NCI-H2171 treated with DMSO at 0.1 percent for 48 hours (cell line): Measurements from ENCODE around the gene PHPT1.

Experiments
- DNase-seq: peaks from one replicate; lab custom pipeline; 2025; lab: John Stamatoyannopoulos, UW

PHPT1 gene

DNA sequence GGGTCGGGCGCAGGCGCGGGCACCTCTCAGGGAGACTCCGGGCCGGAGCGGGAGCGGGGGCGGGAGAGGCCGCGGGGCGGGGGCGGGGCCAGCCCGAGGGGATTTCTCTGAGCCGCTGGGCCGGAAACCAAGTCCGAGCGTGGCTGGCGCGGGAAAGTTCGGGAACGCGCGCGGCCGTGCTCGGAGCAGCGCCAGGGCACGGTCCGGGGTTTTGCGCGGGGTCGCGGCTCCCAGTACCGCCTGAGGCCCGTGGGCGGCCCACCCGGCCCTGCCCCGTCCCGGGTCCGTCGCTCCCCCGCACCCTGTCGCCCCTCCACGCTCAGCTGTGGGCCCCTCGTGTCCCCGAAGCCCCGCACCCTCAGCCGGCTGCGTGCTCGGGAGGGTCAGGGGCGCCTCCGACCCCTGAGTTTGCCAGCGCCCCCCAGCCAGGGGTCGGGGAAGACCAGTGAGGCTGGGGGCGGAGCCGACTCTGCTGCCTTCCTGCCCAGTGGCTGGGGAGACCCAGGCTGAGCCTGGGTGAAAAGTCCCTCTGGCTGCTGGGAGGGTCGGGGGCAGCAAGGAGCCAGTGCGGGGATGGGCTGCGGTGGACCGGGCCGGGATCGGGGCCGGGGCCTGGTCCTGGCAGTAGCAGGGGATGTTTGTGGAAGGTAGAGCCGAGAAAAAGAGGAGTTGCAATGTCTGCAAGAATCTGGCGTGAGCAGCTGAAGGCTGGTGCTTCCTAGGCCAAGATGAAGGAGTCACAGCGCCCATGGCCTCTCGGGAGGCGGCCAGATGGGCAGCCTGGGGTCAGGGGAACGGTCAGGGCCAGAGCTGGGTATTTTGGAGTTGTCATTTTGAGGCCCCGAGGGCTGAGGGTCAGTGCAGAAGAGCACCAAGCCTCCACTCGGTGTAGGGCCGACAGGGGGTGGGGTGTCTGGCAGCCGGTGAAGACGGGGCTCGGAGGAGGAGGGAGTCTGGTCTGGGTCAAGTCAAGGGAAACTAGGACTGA is 37.7 kb downstream of the PHPT1 start:
- no peak for DNase-seq

DNA sequence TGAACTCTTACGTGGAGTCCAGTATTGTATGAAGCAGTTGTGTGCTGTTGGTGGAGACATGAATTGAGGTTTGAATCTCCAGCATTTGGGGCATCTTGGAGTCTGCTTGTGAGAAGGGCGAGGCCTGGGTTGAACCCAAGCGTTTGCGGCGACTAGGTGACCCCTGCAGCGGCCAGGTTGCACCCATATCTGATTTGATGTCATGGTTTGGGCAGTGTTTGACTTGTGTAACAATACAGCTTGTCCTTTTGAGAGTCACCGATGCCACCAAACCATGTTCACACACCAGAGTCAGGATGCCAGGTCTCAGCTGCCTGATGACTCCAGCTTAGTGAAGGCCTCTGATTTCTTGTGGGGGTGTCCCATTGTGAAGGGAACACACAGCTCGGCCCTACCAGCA is 39.2 kb downstream of the PHPT1 start:
- DNase-seq = no peak

DNA sequence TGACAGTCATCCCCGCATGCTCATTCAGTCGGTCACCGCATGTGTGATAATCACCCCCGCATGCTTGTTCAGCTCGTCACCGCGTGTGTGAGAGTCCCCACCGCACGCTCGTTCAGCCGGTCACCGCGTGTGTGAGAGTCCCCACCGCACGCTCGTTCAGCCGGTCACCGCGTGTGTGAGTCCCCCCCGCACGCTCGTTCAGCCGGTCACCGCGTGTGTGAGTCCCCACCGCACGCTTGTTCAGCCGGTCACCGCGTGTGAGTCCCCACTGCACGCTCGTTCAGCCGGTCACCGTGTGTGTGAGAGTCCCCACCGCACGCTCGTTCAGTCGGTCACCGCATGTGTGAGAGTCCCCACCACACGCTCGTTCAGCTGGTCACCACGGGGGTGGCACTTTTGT is 40.6 kb downstream of the PHPT1 start:
- no peak for DNase-seq

DNA sequence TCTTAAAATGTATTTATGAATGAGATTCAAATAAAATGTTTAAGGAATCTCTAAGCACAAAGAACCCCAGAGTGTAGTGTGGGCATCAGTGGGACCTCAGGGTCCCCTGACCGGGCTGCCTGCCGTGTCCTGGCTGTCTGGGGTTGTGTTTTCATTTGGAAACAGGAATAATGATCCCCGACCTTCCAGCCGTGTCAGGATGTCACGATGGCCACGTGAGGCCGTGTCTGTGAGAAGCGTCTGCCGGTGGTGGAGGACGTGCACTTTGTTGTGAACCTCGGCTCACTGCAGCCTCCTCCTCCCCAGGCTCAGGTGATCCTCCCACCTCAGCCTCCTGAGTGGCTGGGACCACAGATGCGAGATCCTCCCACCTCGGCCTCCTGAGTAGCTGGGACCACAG is 41.5 kb downstream of the PHPT1 start:
- DNase-seq = no peak

DNA sequence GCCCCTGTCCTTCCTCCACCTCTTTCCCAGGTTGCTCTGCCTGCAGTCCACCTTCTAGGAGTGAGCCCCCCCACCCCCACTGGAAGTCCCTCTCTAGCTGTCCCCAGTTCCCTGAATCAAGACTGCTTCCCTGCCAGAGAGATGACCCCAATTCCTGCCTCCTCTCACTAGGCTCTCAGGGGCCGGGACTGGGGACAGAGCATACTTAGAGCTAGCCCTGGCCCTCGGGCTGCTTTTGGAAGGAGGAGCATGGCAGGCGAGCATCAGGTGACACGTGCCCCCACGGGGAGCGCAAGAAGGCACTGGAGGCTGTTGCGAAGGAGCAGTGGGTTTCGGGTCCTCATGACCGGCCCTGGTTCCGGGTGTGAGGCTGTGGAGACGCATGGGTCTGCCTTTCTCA is 46.8 kb downstream of the PHPT1 start:
- no peak for DNase-seq

DNA sequence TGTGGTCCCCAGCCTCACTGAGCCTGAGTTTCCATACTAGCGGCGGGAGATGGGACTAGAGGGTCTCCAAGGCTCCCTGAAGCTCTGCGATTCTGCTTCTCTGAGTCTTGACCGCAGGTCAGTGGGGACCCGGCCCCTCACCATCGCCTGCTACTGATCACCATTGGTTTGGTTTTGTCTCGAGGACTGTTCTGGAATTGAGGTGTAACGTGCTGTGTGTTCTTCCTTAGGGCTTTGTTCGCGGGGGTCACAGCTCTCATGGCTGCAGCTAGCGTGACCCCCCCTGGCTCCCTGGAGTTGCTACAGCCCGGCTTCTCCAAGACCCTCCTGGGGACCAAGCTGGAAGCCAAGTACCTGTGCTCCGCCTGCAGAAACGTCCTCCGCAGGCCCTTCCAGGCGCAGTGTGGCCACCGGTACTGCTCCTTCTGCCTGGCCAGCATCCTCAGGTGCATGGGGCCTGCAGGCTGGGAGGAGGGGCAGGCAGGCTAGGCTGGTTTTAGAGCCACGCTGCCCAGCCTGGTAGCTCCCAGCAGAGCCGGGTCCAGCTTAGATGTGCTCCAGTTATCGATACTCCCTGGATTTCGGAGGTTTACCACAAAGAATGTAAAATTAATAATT is 49.4 kb downstream of the PHPT1 start:
- DNase-seq = no peak

DNA sequence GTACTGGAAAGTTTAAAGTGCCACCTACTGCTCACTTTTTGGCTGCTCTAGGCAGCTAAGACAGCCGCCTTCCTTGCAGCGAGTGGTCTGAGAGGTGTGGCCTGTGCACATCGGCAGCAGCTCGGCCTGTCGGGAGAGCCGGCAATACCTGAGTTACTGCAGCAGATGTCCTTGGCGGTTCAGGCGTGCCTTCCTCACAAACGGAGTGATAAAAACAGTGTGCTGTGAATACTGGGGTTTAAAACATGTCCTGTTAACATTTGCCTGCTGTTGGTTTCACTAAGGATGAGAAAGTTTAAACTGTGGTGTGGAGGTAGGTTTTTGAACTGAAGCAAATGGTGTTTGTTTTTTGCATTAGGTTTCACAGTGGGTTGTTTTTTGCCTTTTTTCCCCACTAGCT is 50.0 kb downstream of the PHPT1 start:
- DNase-seq = peak; percentile 26

DNA sequence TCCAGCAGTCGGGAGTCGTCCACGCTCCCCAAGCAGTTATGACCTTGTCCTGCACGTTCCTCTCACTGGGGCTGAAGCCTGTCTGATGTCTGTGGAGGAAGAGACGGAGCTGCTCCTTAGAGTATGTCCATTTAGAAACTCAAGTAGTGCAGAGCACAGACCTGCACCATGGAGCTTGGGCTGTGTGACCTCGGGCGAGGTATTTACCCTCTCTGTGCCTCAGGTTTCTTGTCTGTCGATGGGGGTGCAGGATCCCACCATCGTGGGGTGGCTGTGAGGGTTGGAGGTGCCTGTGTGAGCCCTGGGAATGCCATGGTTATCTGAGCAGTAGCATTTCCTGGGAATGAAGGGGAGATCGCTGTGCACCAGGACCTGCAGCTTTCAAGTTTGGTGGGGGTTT is 51.3 kb downstream of the PHPT1 start:
- no peak for DNase-seq
